A172 (cell line): ENCODE data around the gene CTNNBL1. TPM values are rescaled to one million over a fixed set of nuclear protein-coding genes. Genes with fewer than 3 reads are reported as not detected.
A peak's percentile ranks its signal among the peaks of the same experiment; 100 is the strongest.
"Not testable (repeated sequence)": the region's sequence is repeated elsewhere in the genome, so short reads cannot be mapped to it uniquely, and the experiment has no call there.

ENCODE experiments used
- DNase-seq: peaks from one replicate; pipeline ENCODE4 v3.0.0-alpha.2; 2015; ENCODE audit warnings: low spot score
- total RNA-seq: library from RNA; depleted of rRNA; stranded (reverse); fragments of >200 nt; shearing (Covaris generic); gene quantifications from 2 replicates; pipeline ENCODE4 v1.2.3, GENCODE V29; 2014

CTNNBL1 gene
- total RNA-seq, 1 experiment from 2014 or later, result 48.0 TPM

- DNase-seq, result no peak
These were observed 18.4 kb downstream of the CTNNBL1 start for GRCh38 chr20:37711994-37712964.

- DNase-seq, result no peak
These were observed 19.6 kb downstream of the CTNNBL1 start for GRCh38 chr20:37713396-37713795.

GRCh38 chr20:37714978-37715672 is 21.3 kb downstream of the CTNNBL1 start:
- no peak for DNase-seq

- DNase-seq, result no peak
These were observed 27.9 kb downstream of the CTNNBL1 start for GRCh38 chr20:37721751-37722150.

- DNase-seq, result not testable (repeated sequence)
These were observed 28.5 kb downstream of the CTNNBL1 start for GRCh38 chr20:37722312-37722711.

GRCh38 chr20:37723668-37724067 is 29.8 kb downstream of the CTNNBL1 start:
- no peak for DNase-seq

GRCh38 chr20:37725165-37725564 is 31.3 kb downstream of the CTNNBL1 start:
- DNase-seq, result no peak

- no peak for DNase-seq
These were observed 32.0 kb downstream of the CTNNBL1 start for GRCh38 chr20:37725855-37726254.

- DNase-seq, result no peak
These were observed 32.5 kb downstream of the CTNNBL1 start for GRCh38 chr20:37726321-37726720.

- DNase-seq, result no peak
These were observed 33.4 kb downstream of the CTNNBL1 start for GRCh38 chr20:37726971-37727956.

- DNase-seq, result no peak
These were observed 34.3 kb downstream of the CTNNBL1 start for GRCh38 chr20:37727957-37728634.

- no peak for DNase-seq
These were observed 34.8 kb downstream of the CTNNBL1 start for GRCh38 chr20:37728635-37728983.

- DNase-seq, result no peak
These were observed 35.6 kb downstream of the CTNNBL1 start for GRCh38 chr20:37729452-37729851.

- DNase-seq, result no peak
These were observed 36.1 kb downstream of the CTNNBL1 start for GRCh38 chr20:37729909-37730308.

GRCh38 chr20:37733416-37733815 is 39.6 kb downstream of the CTNNBL1 start:
- DNase-seq, result no peak

- peak; percentile 63 for DNase-seq
These were observed 40.6 kb downstream of the CTNNBL1 start for GRCh38 chr20:37734228-37734985.

GRCh38 chr20:37735541-37735940 is 41.7 kb downstream of the CTNNBL1 start:
- no peak for DNase-seq

- no peak for DNase-seq
These were observed 42.3 kb downstream of the CTNNBL1 start for GRCh38 chr20:37736132-37736531.

GRCh38 chr20:37737826-37738420 is 44.1 kb downstream of the CTNNBL1 start:
- no peak for DNase-seq

GRCh38 chr20:37741055-37741454 is 47.2 kb downstream of the CTNNBL1 start:
- DNase-seq, result no peak
